ENCODE data around the gene PAX7. TPM values are rescaled to one million over a fixed set of nuclear protein-coding genes. Genes with fewer than 3 reads are reported as not detected.

PAX7 gene
- total and polyA plus RNA-seq, 2 experiments from 2014 or later, result 0.03 TPM; not detected in 1

DNA sequence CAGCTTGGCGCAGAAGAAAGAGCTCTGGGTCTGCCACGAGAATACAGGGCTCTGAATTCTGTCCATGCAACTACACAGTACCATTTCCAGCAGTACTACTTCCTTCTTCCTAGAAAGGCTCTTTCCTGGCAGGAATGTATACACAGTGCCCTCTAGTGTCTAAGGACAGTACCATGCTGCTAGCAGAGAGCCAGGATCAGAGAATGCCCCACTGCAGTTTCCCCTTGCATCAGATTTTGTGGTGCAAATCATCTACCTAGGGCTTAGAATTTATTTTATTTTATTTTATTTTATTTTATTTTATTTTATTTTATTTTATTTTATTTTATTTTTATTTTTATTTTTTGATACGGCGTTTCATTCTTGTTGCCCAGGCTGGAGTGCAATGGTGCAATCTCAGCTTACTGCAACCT is 50.8 kb downstream of the PAX7 start:
- Histone ChIP-seq H3K4me2 (no peak overlapping the region), H3K27ac (ENCODE audit: low read depth) (no peak overlapping the region), H4K20me1 (replicated peaks; ENCODE audit: insufficient read depth) (no peaks in the 10 kb centered on the region), H2AFZ (no peak overlapping the region), H3F3A (replicated peaks; ENCODE audit: low read depth) (0 out of 2 replicates have a peak, but pooled peaks cover 2% of the 10 kb centered on the region), H3K4me1 (ENCODE audit: insufficient read depth) (peaks cover 14% of the 10 kb centered on the region), H3K36me3 (ENCODE audit: insufficient read depth) (no peaks in the 10 kb centered on the region), H3K4me3 (no peak overlapping the region), H3K79me2 (replicated peaks; ENCODE audit: insufficient read depth) (no peaks in the 10 kb centered on the region), H3K27me3 (ENCODE audit: insufficient read depth) (peaks cover 40% of the 10 kb centered on the region), H3K9me2 (ENCODE audit: insufficient read depth) (no peaks in the 10 kb centered on the region)
- no peak for TF ChIP-seq EZH2 (IDR thresholded peaks at IDR 0.05; ENCODE audit: low read depth, unreplicated experiment)
- TF ChIP-seq, protein P1, sequence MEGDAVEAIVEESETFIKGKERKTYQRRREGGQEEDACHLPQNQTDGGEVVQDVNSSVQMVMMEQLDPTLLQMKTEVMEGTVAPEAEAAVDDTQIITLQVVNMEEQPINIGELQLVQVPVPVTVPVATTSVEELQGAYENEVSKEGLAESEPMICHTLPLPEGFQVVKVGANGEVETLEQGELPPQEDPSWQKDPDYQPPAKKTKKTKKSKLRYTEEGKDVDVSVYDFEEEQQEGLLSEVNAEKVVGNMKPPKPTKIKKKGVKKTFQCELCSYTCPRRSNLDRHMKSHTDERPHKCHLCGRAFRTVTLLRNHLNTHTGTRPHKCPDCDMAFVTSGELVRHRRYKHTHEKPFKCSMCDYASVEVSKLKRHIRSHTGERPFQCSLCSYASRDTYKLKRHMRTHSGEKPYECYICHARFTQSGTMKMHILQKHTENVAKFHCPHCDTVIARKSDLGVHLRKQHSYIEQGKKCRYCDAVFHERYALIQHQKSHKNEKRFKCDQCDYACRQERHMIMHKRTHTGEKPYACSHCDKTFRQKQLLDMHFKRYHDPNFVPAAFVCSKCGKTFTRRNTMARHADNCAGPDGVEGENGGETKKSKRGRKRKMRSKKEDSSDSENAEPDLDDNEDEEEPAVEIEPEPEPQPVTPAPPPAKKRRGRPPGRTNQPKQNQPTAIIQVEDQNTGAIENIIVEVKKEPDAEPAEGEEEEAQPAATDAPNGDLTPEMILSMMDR (conservative IDR thresholded peaks at IDR 0.05; ENCODE audit: low read depth in 2 of 2), result peak; percentile 78 to 95
- H3K4me3 Mint-ChIP-seq, result no peak overlapping the region
- no peaks in the 10 kb centered on the region for H3K9me3 Mint-ChIP-seq
- DNase-seq (ENCODE audit: low spot score) (peak; percentile 81), ATAC-seq (peak; percentile 65)
- H3K36me3 Mint-ChIP-seq (ENCODE audit: low read depth), result no peaks in the 10 kb centered on the region
- H3K27me3 Mint-ChIP-seq (ENCODE audit: insufficient read depth, low read depth, poor library complexity), result peaks cover 20% of the 10 kb centered on the region
- H3K4me1 Mint-ChIP-seq, result peaks cover 12% of the 10 kb centered on the region
- no peak overlapping the region for H3K27ac Mint-ChIP-seq

DNA sequence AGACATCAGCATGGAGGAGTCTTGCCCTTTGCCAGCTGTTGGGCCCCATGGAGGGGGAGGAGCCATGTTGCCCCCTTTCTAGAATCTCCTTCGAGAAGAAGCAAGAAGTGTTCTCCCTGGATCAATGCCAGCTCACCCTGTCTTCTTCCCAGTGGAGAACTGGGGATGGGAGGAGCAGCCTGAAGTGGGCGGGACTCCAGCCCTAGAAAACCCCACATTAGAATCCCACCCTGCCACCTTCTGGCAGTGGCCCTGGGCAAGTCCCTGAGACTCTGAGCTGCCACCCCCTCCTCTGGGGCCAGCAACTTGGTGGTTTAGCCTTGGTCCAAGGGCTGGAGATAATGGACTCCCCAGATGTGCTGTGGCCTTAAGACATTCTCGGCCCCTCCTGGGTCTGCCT is 51.7 kb downstream of the PAX7 start:
- Histone ChIP-seq H3F3A (replicated peaks; ENCODE audit: low read depth) (0 out of 2 replicates have a peak, but pooled peaks cover 2% of the 10 kb centered on the region), H3K79me2 (replicated peaks; ENCODE audit: insufficient read depth) (no peaks in the 10 kb centered on the region), H3K27me3 (ENCODE audit: insufficient read depth) (peaks cover 31% of the 10 kb centered on the region; the same call in 1 of the 2 replicates), H3K36me3 (ENCODE audit: insufficient read depth) (no peaks in the 10 kb centered on the region), H3K4me1 (ENCODE audit: insufficient read depth) (peaks cover 5% of the 10 kb centered on the region), H3K27ac (ENCODE audit: low read depth) (no peak overlapping the region), H4K20me1 (replicated peaks; ENCODE audit: insufficient read depth) (no peaks in the 10 kb centered on the region), H3K4me2 (no peak overlapping the region), H2AFZ (no peak overlapping the region), H3K4me3 (no peak overlapping the region), H3K9me2 (ENCODE audit: insufficient read depth) (no peaks in the 10 kb centered on the region)
- Mint-ChIP-seq H3K27me3 (ENCODE audit: insufficient read depth, low read depth, poor library complexity) (peaks cover 22% of the 10 kb centered on the region), H3K4me3 (no peak overlapping the region), H3K4me1 (peaks cover 3% of the 10 kb centered on the region), H3K27ac (no peak overlapping the region), H3K36me3 (ENCODE audit: low read depth) (no peaks in the 10 kb centered on the region), H3K9me3 (no peaks in the 10 kb centered on the region)
- ATAC-seq, result peak; percentile 47
- TF ChIP-seq, protein P2, sequence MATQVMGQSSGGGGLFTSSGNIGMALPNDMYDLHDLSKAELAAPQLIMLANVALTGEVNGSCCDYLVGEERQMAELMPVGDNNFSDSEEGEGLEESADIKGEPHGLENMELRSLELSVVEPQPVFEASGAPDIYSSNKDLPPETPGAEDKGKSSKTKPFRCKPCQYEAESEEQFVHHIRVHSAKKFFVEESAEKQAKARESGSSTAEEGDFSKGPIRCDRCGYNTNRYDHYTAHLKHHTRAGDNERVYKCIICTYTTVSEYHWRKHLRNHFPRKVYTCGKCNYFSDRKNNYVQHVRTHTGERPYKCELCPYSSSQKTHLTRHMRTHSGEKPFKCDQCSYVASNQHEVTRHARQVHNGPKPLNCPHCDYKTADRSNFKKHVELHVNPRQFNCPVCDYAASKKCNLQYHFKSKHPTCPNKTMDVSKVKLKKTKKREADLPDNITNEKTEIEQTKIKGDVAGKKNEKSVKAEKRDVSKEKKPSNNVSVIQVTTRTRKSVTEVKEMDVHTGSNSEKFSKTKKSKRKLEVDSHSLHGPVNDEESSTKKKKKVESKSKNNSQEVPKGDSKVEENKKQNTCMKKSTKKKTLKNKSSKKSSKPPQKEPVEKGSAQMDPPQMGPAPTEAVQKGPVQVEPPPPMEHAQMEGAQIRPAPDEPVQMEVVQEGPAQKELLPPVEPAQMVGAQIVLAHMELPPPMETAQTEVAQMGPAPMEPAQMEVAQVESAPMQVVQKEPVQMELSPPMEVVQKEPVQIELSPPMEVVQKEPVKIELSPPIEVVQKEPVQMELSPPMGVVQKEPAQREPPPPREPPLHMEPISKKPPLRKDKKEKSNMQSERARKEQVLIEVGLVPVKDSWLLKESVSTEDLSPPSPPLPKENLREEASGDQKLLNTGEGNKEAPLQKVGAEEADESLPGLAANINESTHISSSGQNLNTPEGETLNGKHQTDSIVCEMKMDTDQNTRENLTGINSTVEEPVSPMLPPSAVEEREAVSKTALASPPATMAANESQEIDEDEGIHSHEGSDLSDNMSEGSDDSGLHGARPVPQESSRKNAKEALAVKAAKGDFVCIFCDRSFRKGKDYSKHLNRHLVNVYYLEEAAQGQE (IDR thresholded peaks at IDR 0.05; ENCODE audit: unreplicated experiment), result no peak
- TF ChIP-seq, protein P1 (conservative IDR thresholded peaks at IDR 0.05; ENCODE audit: low read depth in 2 of 2), result peak in 1 of 2 experiments; percentile 47; a peak in 2 of 4 replicates
- no peak for TF ChIP-seq ZNF114 (CRISPR knock-in tag; IDR thresholded peaks at IDR 0.05)
- peak; percentile 32 for DNase-seq (ENCODE audit: low spot score)
